Cortex of kidney (tissue), 1 donor: ENCODE measurements around the gene PTPRC.

ENCODE experiments used
- DNase-seq: peaks from one replicate; lab custom pipeline; 2025; lab: John Stamatoyannopoulos, UW

PTPRC gene

DNA sequence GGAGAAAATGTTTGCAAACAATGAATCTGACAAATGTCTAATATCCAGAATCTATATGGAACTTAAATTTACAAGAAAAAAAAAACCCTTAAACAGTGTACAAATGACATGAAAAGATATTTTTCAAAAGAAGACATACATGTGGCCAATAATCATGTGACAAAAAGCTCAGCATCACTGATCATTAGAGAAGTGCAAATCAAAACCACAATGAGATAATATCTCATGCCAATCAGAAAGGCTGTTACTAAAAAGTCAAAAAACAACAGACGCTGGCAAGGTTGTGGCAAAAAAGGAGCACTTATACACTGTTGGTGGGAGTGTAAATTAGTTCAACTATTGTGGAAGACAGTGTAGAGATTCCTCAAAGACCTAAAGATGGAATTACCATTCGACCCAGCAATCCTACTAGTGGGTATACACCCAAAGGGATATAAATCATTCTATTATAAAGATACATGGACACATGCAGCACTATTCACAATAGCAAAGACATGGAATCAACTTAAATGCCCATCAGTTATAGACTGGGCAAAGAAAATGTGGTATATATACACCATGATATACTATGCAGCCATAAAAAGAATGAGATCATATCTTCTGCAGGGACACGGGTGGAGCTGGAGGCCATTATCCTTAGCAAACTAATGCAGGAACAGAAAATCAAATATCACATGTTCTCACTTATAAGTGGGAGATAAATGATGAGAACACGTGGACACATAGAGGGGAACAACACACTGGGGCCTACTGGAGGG lies 123.2 kb downstream of the PTPRC start:
- DNase-seq = no peak

GRCh38 chr1:198763298-198763714 lies 124.5 kb downstream of the PTPRC start:
- no peak for DNase-seq

DNA sequence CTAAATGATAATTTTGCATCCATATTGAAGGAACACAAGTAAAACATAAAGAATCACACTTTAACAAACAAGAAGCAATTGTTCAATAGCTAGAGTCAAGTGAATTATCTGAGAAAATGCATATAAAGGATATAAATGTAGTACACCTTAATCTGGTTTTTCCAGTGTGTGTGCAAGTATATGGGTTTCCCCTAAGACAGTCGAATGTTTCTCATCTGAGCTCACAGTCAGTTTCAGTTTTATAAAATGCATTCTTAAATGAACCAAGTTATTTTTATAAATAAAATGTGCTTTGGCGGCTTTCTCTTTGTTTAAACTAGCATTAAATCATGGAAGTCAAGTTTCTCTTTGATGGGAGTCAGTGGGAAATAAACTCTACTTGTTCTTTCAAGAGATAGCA lies 125.9 kb downstream of the PTPRC start:
- DNase-seq = no peak

DNA sequence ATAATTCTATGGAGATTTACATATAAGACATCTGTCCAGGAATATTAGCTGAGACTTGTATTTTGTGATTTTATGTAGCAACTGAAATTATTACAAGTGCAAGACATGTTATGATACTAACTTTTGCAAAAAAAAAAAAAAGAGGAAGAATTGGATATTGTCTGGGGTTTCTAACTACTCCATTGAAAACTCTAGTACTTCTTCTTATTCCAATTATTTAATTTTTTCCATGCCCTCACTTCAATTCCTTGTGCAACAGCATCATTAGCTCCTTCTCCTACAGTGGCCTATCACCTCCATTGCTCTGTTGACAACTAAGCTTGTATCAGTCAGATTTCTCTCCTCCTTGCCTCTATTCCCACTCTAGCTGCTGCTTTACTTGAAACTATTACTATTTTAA lies 126.6 kb downstream of the PTPRC start:
- DNase-seq = no peak

GRCh38 chr1:198771563-198772153 lies 132.8 kb downstream of the PTPRC start:
- DNase-seq = no peak

- DNase-seq = no peak
These were observed 133.8 kb downstream of the PTPRC start for GRCh38 chr1:198772626-198773025.

- no peak for DNase-seq
These were observed 134.2 kb downstream of the PTPRC start for GRCh38 chr1:198773030-198773429.

DNA sequence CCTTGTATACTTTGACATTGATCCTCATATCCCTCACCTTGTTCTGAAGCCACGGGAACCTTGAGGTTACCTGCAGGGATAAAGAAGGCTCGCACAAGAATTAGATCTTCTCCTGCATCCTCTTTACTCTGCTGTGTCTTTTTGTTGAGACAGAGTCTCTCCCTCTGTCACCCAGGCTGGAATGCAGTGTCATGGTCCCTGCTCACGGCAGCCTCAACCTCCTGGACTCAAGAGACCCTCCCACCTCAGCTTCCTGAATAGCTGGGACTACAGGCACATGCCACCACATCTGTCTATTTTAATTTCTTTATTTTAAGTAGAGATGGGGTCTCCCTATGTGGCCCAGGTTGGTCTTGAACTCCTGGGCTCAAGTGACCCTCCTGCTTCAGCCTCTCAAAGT lies 134.7 kb downstream of the PTPRC start:
- DNase-seq = no peak

GRCh38 chr1:198774421-198774820 lies 135.6 kb downstream of the PTPRC start:
- DNase-seq = no peak

DNA sequence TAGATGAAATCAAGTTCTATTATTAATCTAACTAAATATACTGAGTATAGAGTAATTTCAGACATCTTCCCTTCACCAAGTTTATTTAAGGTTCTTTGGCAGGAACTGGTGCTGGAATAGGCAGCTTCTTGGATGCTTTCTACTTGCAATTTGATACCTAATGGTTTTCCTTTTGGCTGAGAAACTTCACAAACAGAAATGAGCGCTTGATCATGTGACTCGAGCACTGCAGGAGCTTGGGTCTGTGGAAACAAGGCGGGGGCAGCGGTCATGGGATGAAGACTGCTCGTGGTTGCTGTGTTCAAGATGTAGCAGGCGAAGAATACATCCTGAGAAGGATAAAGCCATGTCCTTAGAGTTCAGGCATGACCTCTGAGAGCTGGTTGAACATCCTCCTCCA lies 136.8 kb downstream of the PTPRC start:
- no peak for DNase-seq

GRCh38 chr1:198776602-198777029 lies 137.8 kb downstream of the PTPRC start:
- DNase-seq = no peak

DNA sequence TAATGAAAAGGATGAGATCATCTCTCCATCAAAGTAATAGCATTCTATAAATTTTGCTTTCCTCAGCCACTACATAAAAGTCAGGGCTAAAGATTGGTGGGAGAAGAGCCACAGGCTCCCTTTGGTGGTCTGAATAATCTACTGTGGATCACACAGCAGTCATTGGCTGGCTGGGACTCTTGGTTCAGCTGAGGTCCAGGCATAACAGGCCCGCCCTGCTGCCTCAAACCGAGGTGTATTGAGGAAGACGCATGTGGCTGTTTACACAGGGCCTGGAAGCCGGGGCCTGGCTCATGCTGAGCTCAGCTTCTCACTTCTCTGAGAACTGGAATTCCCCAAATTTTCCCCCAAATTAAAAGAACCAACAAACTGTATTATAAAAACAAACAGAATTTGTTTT lies 139.2 kb downstream of the PTPRC start:
- DNase-seq = no peak

DNA sequence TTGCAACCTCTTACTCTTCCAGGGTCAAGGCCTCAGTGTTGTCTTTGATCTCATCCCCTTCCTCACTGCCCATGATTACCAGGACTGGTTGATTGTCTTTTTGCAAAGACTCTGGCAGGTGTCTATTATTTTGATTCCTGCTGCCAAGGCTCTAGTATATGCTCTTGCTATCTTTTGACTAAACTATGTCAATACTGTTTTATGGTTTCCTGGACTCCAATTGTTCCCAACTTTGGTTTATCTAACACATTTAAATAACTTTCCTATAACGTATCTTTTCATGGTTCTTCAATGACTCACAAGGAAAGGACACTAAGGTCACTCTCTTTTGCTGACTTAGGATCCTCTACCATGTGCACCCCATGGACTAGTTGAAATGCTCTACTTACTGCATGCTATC lies 141.5 kb downstream of the PTPRC start:
- DNase-seq = no peak

- DNase-seq = no peak
These were observed 149.8 kb downstream of the PTPRC start for GRCh38 chr1:198788561-198789064.

DNA sequence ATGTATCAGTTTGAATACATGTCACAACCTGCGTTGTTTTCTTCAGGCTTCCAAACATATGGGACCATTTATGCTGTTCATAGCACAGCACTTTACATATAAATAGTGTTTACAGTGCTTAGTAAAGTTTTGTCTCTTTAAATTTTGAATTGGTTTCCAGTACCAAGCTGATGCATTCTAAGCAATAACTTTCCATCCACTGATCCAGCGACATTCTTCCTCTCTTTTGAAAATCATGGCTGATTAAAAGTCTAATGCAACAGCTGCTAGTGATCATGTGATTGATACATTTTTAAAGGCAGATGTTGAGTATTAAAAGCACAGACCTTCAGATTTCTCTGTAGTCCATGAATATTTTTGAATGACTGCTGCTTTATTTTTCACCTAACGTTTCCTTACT lies 154.9 kb downstream of the PTPRC start:
- no peak for DNase-seq

- no peak for DNase-seq
These were observed 155.7 kb downstream of the PTPRC start for GRCh38 chr1:198794498-198794897.

GRCh38 chr1:198797656-198798055 lies 158.8 kb downstream of the PTPRC start:
- DNase-seq = no peak

DNA sequence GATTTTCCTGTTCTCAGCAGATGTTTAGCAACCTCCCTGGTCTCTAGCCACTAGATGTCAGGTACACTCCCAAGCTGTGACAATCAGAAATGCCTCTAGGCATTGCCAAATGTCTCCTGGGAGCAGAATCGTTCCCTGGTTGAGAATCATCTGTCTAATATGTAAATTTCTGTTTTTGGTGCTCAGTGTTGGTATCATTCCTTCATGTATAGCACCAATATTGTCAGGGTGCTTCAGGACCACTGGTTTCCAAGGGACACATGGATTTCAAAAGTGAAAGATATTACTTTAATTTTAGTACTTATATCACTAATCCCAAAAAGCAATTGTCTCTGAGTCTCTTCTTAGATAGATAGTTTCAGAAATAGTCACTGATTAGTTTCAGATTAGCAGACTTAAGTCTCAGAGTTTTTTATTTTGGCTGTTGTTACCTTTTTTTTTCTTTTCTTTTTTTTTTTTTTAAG lies 160.1 kb downstream of the PTPRC start:
- DNase-seq = no peak

DNA sequence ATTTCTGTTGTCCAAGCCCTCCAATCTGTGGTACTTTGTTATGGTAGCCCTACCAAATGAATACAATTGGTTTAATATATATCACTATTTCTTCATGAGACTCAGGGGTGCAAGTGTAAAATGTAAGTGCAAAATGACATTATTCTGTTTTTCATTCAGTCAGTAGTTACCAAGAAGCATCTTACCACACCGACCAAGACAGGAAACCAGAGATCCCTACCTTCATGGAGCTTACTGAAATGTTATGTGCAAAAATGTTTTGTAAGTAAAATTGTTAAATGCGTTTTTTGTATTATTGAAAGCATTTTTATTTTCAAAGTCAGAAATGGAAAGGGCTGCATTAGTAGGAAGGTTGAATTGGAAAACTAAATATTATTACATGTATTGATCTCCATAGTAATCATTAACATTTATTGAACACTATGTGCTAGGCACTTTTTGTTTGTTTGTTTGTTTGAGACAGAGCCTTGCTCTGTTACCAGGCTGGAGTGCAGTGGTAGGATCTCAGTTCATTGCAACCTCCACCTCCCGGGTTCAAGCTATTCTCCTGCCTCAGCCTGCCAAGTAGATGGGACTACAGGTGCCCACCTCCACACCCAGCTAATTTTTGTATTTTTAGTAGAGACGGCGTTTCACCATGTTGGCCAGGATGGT lies 166.8 kb downstream of the PTPRC start:
- DNase-seq = no peak

GRCh38 chr1:198806861-198807260 lies 168.0 kb downstream of the PTPRC start:
- no peak for DNase-seq
